ENCODE measurements around the gene GRM3.
A peak's percentile ranks its signal among the peaks of the same experiment; 100 is the strongest.

GRM3 gene

GRCh38 chr7:86765931-86766330, 122.2 kb downstream of the GRM3 start:
- TF ChIP-seq CTCF (IDR thresholded peaks at IDR 0.05; ENCODE audit: insufficient read depth, low read depth, low read length, missing control alignments), result no peak
- DNase-seq (ENCODE audit: low read depth), result no peak
- no peak overlapping the region for H3K4me3 ChIP-seq (ENCODE audit: low read depth, low read length)

- no peak overlapping the region for H3K4me3 ChIP-seq (ENCODE audit: low read depth, low read length)
- TF ChIP-seq CTCF (IDR thresholded peaks at IDR 0.05; ENCODE audit: insufficient read depth, low read depth, low read length, missing control alignments), result no peak
- no peak for DNase-seq (ENCODE audit: low read depth)
Observed at GRCh38 chr7:86768394-86768793, 124.7 kb downstream of the GRM3 start.

- no peak for TF ChIP-seq CTCF (IDR thresholded peaks at IDR 0.05; ENCODE audit: insufficient read depth, low read depth, low read length, missing control alignments)
- H3K4me3 ChIP-seq (ENCODE audit: low read depth, low read length), result no peak overlapping the region
- peak; percentile 17 for DNase-seq (ENCODE audit: low read depth)
Observed at GRCh38 chr7:86768967-86769760, 125.5 kb downstream of the GRM3 start.

- DNase-seq (ENCODE audit: low read depth), result no peak
- TF ChIP-seq CTCF (IDR thresholded peaks at IDR 0.05; ENCODE audit: insufficient read depth, low read depth, low read length, missing control alignments), result no peak
- no peak overlapping the region for H3K4me3 ChIP-seq (ENCODE audit: low read depth, low read length)
Observed at GRCh38 chr7:86773309-86773708, 129.6 kb downstream of the GRM3 start.

GRCh38 chr7:86775203-86775602, 131.5 kb downstream of the GRM3 start:
- DNase-seq (ENCODE audit: low read depth), result no peak
- no peak overlapping the region for H3K4me3 ChIP-seq (ENCODE audit: low read depth, low read length)
- TF ChIP-seq CTCF (IDR thresholded peaks at IDR 0.05; ENCODE audit: insufficient read depth, low read depth, low read length, missing control alignments), result no peak

GRCh38 chr7:86776136-86776535, 132.4 kb downstream of the GRM3 start:
- DNase-seq (ENCODE audit: low read depth), result no peak
- no peak for TF ChIP-seq CTCF (IDR thresholded peaks at IDR 0.05; ENCODE audit: insufficient read depth, low read depth, low read length, missing control alignments)
- no peak overlapping the region for H3K4me3 ChIP-seq (ENCODE audit: low read depth, low read length)

- DNase-seq (ENCODE audit: low read depth), result no peak
- H3K4me3 ChIP-seq (ENCODE audit: low read depth, low read length), result no peak overlapping the region
- TF ChIP-seq CTCF (IDR thresholded peaks at IDR 0.05; ENCODE audit: insufficient read depth, low read depth, low read length, missing control alignments), result no peak
Observed at GRCh38 chr7:86778271-86778670, 134.6 kb downstream of the GRM3 start.
